HG02763 (cell line): ENCODE data around the gene CHRFAM7A.
"Not testable (repeated sequence)": the region's sequence is repeated elsewhere in the genome, so short reads cannot be mapped to it uniquely, and the experiment has no call there.

Experiments
- ATAC-seq: cut with Tn5 transposase; IDR thresholded peaks from one replicate; pipeline ENCODE4 v1.9.1; 2021; ENCODE audit warnings: mild to moderate bottlenecking, moderate library complexity; ENCODE audit not compliant: unreplicated experiment

The CHRFAM7A gene

DNA sequence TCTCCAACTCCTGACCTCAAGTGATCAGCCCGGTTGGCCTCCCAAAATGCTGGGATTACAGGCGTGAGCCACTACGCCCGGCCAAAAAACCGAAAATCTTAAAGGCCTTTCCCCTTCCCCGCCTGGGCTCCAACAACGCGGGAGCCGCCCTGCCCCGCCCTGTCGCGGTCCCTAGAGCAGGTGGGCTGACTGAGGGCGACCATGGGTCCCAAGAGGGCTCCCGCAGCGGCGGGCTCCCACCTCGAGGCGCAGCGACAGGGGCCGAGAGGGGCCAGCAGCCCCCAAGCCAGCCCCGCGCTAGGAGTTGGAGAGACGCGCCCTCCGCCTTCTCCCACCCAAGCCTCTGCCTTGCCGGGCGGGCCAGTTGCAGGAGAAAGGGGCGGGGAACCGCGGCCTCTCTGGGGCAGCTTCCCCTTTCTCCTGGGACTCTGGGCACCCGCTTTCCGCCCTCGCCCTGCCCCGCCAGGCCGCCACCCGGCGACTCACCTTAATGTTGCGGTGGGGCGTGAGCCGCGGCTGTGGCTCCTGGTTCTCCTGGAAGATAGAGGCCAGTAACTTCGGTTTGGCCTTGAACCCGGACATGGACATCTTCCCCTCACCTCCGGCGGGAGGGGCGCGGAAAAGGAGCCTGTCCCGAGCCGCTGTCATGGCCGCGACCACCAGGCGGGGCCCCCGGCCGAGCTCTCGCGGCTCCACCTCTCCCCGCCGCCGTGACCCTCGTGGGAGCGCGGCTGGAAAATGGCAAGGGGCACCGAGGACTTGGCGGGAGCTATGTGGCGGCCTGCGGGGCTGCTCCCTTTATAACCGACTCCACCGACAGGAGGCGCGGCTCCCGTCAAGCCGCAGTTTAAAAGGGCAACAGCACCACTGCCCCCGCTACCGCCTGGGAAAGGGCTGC lies at the start of gene CHRFAM7A:
Gene CHRFAM7A, minus strand, starts transcription at position 775 of the 898 bp plus-strand sequence. CDS start 10,189 bp downstream, outside the sequence.
- not testable (repeated sequence) for ATAC-seq

DNA sequence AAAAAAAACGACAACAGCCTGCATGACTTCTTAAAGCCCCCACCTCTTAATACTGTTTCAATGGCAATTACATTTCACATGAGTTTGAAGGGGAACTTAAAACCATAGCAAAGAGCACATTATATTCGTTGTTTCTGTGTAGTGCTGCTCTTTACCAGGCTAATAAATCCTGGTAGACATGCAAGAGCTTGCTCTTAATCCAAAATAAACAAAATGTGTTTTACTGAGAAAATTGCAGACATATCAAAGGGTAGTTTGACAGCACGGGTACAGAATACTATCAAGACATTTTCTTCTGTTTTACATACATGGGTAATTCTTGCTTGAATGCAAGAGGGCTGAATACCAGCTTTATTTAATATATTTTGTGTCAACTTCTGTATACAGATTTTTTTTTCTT lies 45.0 kb upstream of the CHRFAM7A start:
- not testable (repeated sequence) for ATAC-seq

DNA sequence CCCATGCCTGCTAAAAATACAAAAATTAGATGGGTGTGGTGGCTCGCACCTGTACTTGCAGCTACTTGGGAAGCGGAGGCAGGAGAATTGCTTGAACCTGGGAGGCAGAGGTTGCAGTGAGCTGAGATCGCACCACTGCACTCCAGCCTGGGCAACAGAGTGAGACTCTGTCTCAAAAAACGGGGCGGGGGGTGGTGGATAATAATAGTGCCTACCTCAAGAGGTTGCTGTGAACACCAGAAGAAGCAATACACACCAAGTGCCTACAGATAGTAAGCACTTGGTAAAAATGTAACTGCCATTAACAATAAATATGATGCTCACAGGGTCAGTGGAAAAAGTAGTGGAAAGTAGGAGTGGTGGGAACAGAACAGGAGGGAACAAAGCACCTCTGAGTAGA lies 42.5 kb upstream of the CHRFAM7A start:
- ATAC-seq = not testable (repeated sequence)

DNA sequence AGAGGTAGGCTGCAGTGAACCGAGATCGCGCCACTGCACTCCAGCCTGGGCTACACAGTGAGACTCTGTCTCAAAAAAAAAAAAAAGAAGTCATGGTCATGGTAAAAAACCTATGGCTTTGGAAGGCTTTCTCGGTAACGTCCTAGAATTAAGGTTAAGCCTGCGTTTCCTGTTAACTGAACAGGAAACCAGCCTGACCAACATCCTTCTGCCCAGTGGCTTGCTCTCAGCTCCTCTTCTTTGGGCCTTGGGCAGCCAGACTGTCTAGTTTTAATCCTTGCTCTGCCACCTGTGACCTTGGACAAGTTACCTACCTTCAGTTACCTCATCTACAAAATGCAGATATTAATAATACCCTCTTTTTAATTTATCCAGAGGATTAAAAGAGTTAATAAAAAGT lies 27.4 kb upstream of the CHRFAM7A start:
- not testable (repeated sequence) for ATAC-seq

DNA sequence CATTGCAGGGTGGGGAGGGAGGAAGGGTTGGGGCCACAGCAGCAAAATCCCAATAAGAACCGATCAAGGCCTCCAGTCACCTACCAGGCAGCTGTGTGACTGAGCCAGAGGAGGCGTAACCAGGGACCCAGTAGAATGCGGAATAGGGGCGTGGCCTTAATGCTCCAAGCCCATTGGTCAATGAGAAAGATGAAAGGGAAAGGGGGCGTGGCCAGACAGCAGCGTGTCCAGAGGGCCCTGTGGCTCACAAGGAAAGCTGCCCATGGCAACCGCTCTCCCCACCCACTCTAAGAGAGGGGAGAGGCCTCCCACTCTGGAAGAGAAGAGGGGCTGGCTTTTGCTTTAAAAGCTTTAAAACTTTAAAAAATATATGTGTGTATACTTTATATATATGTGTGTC lies 20.8 kb upstream of the CHRFAM7A start, which contains the start of gene GOLGA8R:
Gene GOLGA8R, minus strand, starts transcription at position 101 of the 400 bp plus-strand sequence. Its CDS starts 98 bp downstream, at position 3.
- ATAC-seq = not testable (repeated sequence)

DNA sequence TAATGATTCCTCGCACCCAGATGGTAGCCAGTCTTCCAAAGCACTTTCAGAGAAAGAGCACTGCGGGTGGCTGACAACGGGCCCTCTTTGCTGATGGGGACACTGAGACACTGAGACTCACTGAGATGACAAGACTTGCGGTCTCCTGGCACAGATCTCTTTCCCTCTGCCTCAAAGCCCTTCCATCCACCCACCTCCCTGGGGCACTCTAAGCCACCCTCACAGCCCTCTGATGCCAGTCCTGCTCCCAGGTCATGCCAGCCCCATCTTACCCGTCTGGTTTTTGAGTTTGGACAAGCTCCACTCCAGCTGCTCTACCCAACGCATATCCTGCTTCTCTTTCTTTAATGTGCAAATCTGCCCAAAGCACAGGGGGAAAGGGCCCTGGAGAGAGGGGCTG lies 14.3 kb upstream of the CHRFAM7A start:
- not testable (repeated sequence) for ATAC-seq

DNA sequence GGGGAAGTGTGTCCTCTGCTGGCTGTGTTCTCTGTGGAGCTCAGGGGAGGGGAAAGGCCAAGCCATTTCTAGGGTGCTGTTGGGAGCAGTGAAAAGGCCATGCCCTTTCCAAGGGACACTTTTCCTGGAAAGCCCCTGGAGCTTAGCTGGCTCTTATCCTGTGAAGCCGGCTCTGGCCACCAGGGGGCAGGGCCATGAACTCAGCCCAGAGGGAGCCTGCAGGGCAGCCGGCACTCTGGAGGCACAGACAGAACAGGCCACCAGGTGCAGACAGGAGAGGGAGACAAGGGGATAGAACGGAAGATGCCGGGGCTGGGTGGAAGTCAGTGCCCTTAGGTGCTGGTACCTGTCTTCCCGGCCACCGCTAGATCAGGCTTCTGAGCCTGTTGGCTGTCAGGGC lies 5.6 kb upstream of the CHRFAM7A start:
- ATAC-seq = not testable (repeated sequence)

DNA sequence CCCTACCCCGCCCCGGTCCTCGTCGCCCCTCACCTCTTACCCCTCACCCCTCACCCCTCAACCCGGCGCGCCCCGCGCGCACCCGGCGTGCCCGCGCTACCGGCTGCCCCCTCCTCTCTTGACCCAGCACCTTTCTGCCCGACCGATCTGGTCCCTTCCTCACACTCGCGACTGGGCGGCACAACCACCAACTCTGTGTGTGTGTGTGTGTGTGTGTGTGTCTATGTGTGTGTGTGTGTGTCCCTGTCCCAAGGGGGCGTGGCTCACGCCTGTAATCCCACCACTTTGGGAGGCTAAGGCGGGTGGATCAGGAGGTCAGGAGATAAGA lies 288 bp upstream of the CHRFAM7A start:
- ATAC-seq = not testable (repeated sequence)

DNA sequence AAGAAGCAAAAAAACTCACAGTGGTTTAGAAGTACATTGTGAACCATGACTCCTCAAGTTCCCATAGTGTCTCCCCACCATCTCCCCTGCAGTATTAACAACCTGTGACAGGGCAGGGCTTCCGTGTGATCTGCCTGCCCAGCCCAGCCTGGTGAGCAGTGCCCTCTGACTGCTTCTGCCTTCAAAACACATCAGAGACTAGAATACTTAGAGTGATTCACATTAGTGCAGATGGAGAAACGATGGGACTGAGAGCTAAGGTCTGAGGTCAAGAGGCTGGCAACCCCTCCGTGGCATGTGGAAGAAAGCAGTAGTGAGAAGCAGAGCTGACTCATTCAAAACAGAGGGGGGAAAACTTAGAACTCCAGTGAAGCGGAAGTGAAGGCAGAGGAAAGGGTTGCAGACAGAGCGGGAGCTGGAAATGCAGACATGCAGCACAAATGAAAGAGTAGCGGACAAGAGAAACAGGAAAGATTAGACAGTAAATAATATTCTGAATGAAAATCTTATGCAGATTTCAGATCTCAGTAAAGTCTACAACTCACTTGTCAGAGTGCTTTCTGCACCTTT lies 6.9 kb downstream of the CHRFAM7A start:
- not testable (repeated sequence) for ATAC-seq

DNA sequence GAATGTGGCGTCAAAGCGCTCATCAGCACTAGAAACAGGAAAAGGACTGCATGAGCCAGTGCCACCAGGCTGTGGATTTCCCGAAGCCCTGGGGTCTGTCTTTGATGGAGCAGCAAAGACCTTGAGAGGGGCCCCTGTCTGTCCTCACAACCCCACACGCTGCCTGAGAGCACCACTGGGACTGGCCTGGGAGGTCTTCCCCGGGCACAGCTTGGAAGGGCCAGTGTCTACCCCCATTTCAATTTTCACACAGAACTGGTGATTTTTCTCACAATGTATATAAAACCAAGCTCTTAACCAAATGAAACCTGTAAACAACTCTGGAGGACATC lies 16.3 kb downstream of the CHRFAM7A start:
- ATAC-seq = not testable (repeated sequence)

DNA sequence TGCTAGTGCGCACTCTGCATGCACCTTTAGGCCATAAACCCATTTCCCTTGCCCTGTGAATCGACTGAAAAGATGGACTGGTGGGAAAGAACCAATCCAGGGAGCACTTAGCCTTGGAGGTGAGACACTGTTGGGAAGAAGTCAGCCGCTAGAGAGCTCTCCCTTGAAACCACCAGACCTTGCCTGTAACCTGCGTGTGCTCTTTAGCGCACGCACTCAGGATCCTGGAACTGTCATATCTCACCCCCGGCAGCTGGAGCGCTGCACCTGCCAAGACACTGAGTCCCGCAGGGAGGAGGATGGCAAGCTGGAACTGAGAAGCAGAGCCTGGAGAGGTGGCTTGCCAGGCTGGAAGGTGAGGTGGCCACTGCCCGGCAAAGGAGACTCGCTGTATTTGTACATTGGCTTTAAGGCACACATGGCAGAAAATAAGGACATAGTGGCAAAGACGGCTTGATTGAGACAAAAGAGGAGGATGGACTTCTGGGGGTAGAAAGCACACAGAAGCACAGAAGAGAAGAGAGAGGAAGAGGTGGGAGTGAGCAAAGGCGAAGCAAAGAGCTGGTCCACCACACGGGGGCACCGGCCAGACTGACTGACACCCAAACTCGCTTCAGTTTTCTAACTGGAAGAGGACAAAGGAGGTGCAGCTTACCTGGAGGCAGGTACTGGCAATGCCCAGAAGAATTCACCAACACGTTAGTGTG lies 16.8 kb downstream of the CHRFAM7A start:
- not testable (repeated sequence) for ATAC-seq

DNA sequence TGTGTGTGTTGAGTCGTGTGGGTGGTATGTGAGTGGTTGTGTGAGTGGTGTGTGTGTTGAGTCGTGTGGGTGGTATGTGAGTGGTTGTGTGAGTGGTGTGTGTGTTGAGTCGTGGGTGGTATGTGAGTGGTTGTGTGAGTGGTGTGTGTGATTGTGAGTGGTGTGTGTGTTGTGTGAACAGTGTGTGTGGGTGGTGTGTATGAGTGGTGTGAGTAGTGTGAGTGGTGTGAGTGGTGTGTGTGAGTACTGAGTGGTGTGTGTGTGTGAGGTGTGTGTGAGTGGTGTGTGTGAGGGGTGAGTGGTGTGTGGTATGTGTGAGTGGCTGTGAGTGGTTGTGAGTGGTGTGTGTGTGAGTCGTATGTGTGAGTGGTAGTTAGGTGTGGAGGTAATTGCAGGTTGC lies 17.5 kb downstream of the CHRFAM7A start:
- ATAC-seq = not testable (repeated sequence)

DNA sequence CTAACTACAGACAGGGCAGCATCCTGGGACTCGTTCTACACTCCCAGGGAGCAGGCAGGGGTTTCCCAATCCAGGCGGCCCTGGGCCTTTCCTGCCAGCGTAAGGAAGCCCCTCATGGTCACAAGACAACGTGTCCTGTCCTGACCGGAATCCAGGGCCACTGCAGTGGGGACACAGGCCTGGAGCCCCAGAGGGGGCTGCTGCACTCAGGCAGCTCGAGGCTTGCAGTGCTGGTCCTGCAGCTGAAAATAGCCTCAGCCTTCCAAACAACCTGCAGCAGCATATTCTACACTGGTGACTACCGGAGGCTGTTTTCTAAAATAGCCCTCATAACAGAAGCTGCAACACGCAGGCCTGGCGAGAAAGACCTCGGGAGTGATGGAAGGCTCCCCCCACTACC lies 18.5 kb downstream of the CHRFAM7A start:
- not testable (repeated sequence) for ATAC-seq

DNA sequence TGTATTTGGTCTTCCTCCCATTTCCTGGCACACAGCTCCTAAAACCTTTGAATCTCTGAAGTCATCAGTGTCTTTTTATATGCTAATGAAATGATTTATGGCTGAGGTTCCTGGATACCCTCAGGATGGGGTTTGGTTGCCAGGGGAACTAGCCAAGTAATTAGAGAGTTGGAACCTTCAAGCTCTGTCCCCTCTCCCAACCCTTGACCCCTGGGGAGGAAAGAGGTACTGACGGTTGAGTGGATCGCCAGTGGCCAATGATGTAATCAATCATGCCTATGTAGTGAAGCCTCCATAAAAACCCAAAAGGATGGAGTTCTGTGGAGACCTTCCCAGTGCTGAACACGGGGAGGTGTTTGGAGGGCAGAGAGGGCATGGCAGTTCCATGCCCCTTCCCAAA lies 25.1 kb downstream of the CHRFAM7A start:
- not testable (repeated sequence) for ATAC-seq

DNA sequence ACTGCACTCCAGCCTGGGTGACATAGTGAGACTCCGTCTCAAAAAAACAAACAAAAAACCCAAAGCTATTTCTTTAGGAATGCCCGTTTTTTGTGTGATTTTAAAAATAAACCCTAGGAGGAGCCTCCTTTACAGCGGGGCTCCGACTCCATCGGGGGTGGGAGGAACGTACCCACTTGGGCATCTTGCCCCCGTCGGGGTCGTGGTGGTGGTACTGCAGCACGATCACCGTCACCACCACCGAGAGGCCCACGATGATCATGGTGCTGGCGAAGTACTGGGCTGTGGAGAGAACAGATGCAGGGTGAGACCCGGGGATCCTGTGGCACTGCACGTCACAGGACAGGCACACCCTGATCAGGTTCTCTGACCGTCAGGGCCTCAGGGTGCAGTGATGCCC lies 26.1 kb downstream of the CHRFAM7A start:
- ATAC-seq = not testable (repeated sequence)

DNA sequence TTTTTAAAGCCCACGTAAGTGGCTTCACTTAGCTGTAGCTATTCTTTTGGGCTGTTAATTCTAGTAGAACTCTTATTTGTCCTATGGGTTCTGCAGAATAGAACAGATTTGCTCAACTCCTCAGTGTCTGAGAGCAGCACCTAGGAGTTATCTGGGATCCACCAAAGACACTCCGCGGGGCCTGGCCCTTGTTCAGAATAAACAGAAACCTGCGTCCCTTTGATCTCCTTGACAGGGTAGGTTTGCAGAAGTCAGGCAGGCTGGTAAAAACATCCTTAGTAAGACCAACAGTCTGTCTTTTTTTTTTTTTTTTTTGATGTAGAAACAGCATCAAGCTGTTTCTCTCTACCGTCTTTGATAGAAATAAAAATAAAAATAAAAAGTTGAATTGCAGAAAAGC lies 31.9 kb downstream of the CHRFAM7A start:
- not testable (repeated sequence) for ATAC-seq

DNA sequence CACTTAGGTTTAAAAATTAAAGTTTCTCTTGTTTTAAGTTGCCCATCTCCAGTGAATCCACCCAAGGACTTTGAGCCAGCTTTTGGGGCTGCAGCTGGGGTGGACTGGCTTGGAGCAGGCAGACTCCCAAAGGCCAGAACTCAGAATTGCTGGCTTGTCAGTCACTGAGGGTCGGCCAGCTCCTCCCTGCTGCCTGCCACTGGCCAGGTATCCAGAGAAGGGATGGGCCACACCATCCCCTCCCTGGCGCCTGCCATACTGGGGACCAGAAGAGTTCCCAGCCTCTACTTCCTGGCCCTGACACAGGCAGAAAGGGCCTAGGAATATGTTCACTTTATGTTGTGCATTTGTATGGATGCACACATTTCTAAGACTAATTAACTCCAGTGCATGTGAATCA lies 32.4 kb downstream of the CHRFAM7A start:
- ATAC-seq = not testable (repeated sequence)

DNA sequence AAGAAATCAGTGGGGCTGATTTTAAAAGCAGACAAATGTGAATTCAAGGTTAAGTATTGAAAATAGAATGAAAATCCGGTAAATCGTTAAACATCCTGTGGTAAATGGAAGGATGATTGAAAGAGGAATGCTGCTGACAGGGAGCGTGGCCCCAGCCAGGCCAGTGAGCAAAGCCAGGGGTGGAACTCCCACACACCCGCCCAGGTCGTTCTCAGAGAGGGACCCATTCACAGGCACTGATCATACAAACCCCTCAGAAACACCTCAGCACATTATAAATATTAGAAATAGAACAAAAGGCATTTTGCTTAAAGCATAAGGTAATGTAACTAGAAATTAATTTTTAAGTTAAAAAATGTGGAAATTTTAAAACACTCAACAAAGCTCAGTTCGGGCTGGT lies 38.3 kb downstream of the CHRFAM7A start:
- ATAC-seq = not testable (repeated sequence)

DNA sequence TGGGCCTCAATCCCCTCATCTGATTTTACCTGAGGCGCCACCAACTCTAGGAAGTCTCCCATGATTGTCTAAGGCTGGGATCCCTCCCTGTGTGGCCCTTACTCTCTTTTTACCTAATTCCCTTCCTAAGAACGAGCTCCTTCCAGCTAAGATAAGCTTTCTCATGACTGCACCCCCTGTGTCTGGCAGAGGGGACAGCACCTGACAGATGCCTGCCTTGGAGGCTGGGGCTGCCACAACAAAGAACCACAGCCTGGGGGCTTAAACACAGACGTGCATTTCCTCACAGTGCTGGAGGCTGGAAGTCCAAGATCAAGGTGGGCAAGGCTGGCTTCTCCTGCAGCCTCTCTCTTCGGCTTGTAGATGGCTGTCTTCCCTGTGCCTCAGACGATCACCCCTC lies 43.5 kb downstream of the CHRFAM7A start:
- not testable (repeated sequence) for ATAC-seq

DNA sequence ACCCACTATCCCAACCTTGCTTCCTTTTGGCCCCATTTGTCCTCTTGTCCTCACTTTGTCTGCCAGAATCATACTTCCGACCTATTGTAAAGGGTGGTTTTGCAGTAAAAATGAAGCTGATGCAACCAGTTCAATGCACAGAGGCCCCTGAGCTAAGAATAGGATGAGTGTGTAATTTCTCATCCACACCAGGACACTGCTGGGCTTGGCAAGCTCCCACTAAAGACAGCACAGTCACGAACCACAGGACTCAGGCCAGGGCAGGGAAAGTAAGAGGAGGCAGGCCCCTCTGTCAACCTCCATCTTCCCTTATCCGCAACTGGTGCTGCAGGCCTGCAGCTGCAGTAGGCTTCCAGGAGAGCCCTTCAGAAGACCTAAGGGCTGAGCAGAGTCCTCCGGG lies 56.8 kb downstream of the CHRFAM7A start:
- ATAC-seq = not testable (repeated sequence)

DNA sequence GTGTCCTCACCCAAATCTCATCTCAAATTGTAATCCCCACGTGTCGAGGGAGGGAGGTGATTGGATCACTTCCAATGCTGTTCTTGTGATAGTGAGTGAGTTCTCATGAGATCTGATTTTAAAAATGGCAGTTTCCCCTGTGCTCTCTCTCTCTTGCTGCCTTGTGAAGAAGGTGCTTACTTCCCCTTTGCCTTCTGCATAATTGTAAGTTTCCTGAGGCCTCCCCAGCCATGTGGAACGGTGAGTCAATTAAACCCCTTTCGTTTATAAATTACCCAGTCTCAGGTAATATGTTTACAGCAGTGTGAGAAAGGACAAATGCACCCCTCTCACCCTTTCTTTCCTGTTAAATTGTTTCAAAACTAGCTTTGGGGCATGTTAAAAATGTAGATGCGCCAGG lies 59.2 kb downstream of the CHRFAM7A start:
- not testable (repeated sequence) for ATAC-seq

DNA sequence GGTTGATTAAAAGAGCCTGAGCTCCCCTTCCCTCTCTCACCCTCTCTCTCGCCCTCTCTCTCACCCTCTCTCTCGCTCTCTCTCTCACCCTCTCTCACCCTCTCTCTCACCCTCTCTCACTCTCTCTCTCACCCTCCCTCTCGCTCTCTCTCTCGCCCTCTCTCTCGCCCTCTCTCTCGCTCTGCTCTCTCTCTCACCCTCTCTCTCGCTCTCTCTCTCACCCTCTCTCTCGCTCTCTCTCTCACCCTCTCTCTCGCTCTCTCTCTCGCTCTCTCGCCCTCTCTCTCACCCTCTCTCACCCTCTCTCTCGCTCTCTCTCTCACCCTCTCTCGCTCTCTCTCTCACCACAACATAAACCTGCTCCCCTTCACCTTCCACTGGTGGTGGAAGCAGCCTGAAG lies 67.2 kb downstream of the CHRFAM7A start:
- not testable (repeated sequence) for ATAC-seq
